NCI-H226 (cell line): Measurements from ENCODE around the gene HACL1.

ENCODE experiments used
- DNase-seq: peaks from one replicate; pipeline ENCODE4 v3.0.0-alpha.2; 2015

Gene HACL1

GRCh38 chr3:15601399-15602145 lies at the start of gene HACL1, which contains the start of gene BTD:
Gene HACL1, minus strand, starts transcription at chr3:15601569. Its CDS starts 106 bp downstream, at chr3:15601463.
Gene BTD, plus strand, starts transcription at chr3:15601745. Its CDS starts 33,695 bp downstream, at chr3:15635440.
- peak; percentile 100 for DNase-seq

GRCh38 chr3:15649858-15650257 lies 48.5 kb upstream of the HACL1 start:
- DNase-seq = no peak

- DNase-seq = no peak
Observed at GRCh38 chr3:15649341-15649740, 48.0 kb upstream of the HACL1 start.

- DNase-seq = peak; percentile 93
Observed at GRCh38 chr3:15647611-15648167, 46.3 kb upstream of the HACL1 start.

- DNase-seq = peak; percentile 99
Observed at GRCh38 chr3:15646851-15647511, 45.6 kb upstream of the HACL1 start.

- DNase-seq = peak; percentile 98
Observed at GRCh38 chr3:15645740-15646501, 44.6 kb upstream of the HACL1 start.

GRCh38 chr3:15645246-15645645 lies 43.9 kb upstream of the HACL1 start:
- no peak for DNase-seq

GRCh38 chr3:15638891-15639262 lies 37.5 kb upstream of the HACL1 start:
- no peak for DNase-seq

GRCh38 chr3:15638193-15638890 lies 37.0 kb upstream of the HACL1 start:
- no peak for DNase-seq

- DNase-seq = no peak
Observed at GRCh38 chr3:15637131-15637951, 36.0 kb upstream of the HACL1 start.

- peak; percentile 94 for DNase-seq
Observed at GRCh38 chr3:15636028-15636709, 34.8 kb upstream of the HACL1 start.

GRCh38 chr3:15635121-15635661 lies 33.8 kb upstream of the HACL1 start:
- no peak for DNase-seq

- DNase-seq = no peak
Observed at GRCh38 chr3:15634671-15635070, 33.3 kb upstream of the HACL1 start.

GRCh38 chr3:15633766-15634598 lies 32.6 kb upstream of the HACL1 start:
- no peak for DNase-seq

- DNase-seq = no peak
Observed at GRCh38 chr3:15633159-15633558, 31.8 kb upstream of the HACL1 start.

GRCh38 chr3:15632212-15632580 lies 30.8 kb upstream of the HACL1 start:
- DNase-seq = no peak

GRCh38 chr3:15631426-15632211 lies 30.2 kb upstream of the HACL1 start:
- no peak for DNase-seq

GRCh38 chr3:15630646-15631350 lies 29.4 kb upstream of the HACL1 start:
- peak; percentile 78 for DNase-seq
